GM23338 (cell line): ENCODE results near the gene SKIC2. TPM values are rescaled to one million over a fixed set of nuclear protein-coding genes. Genes with fewer than 3 reads are reported as not detected.

ENCODE experiments used
- ATAC-seq: fragments of 200-7000 bp; cut with Tn5 transposase; 3 replicates; pipeline ENCODE4 v1.9.1; 2020
- DNase-seq: peaks from one replicate; pipeline ENCODE4 v3.0.0-alpha.2; 2015; ENCODE audit warnings: low spot score
- H2AFZ ChIP-seq: fragments of 200-600 bp; sonication (generic); 2 replicates; pipeline ENCODE4 v1.8.0; 2016; ENCODE audit warnings: antibody characterized with exemption, mild to moderate bottlenecking, moderate library complexity
- H3F3A ChIP-seq: fragments of 200-600 bp; sonication (generic); replicated peaks from 2 replicates; pipeline ENCODE4 v1.8.0; 2017; ENCODE audit warnings: antibody characterized with exemption, mixed run types, low read depth
- H3K27ac ChIP-seq: fragments of 200-600 bp; sonication (generic); 2 replicates; pipeline ENCODE4 v1.6.1; 2016; ENCODE audit warnings: low read depth
- H3K27me3 ChIP-seq: fragments of 200-600 bp; sonication (generic); 2 replicates; pipeline ENCODE4 v1.8.0; 2016; ENCODE audit warnings: mild to moderate bottlenecking, mixed run types, moderate library complexity; ENCODE audit not compliant: insufficient read depth
- H3K36me3 ChIP-seq: fragments of 200-600 bp; sonication (generic); 2 replicates; pipeline ENCODE4 v1.8.0; 2016; ENCODE audit warnings: mild to moderate bottlenecking; ENCODE audit not compliant: insufficient read depth
- H3K4me1 ChIP-seq: fragments of 200-600 bp; sonication (generic); 2 replicates; pipeline ENCODE4 v1.8.0; 2016; ENCODE audit warnings: mild to moderate bottlenecking, moderate library complexity; ENCODE audit not compliant: insufficient read depth
- H3K4me2 ChIP-seq: fragments of 200-600 bp; sonication (generic); 2 replicates; pipeline ENCODE4 v1.7.1; 2017; ENCODE audit warnings: mixed run types
- H3K4me3 ChIP-seq: fragments of 200-600 bp; sonication (generic); 2 replicates; pipeline ENCODE4 v1.6.1; 2016; ENCODE audit warnings: mixed run types
- H3K79me2 ChIP-seq: fragments of 200-600 bp; sonication (generic); replicated peaks from 2 replicates; pipeline ENCODE4 v1.8.0; 2017; ENCODE audit warnings: mild to moderate bottlenecking; ENCODE audit not compliant: insufficient read depth
- H3K9me2 ChIP-seq: fragments of 200-600 bp; sonication (generic); 2 replicates; pipeline ENCODE4 v1.8.0; 2017; ENCODE audit not compliant: insufficient read depth
- H4K20me1 ChIP-seq: fragments of 200-600 bp; sonication (generic); replicated peaks from 2 replicates; pipeline ENCODE4 v1.8.0; 2017; ENCODE audit warnings: mild to moderate bottlenecking; ENCODE audit not compliant: insufficient read depth
- H3K27ac Mint-ChIP-seq: 2 replicates; pipeline ENCODE4 v1.8.0; 2020; ENCODE audit warnings: inconsistent platforms, mild to moderate bottlenecking, moderate library complexity, mixed read lengths
- H3K27me3 Mint-ChIP-seq: 3 replicates; pipeline ENCODE4 v1.8.0; 2022; ENCODE audit warnings: low read depth, mild to moderate bottlenecking, moderate library complexity, mixed read lengths, inconsistent platforms; ENCODE audit not compliant: insufficient read depth, poor library complexity
- H3K36me3 Mint-ChIP-seq: 3 replicates; pipeline ENCODE4 v1.8.0; 2021; ENCODE audit warnings: low read depth, mild to moderate bottlenecking, inconsistent platforms, moderate library complexity, mixed read lengths
- H3K4me1 Mint-ChIP-seq: 3 replicates; pipeline ENCODE4 v1.8.0; 2020; ENCODE audit warnings: mild to moderate bottlenecking, inconsistent platforms, mixed read lengths
- H3K4me3 Mint-ChIP-seq: 3 replicates; pipeline ENCODE4 v1.8.0; 2021; ENCODE audit warnings: moderate library complexity, mild to moderate bottlenecking, inconsistent platforms, mixed read lengths
- H3K9me3 Mint-ChIP-seq: 3 replicates; pipeline ENCODE4 v1.8.0; 2020; ENCODE audit warnings: moderate library complexity, mild to moderate bottlenecking, inconsistent platforms, mixed read lengths
- CREB1 ChIP-seq: fragments of 250-450 bp; sonication (Bioruptor Pico); IDR thresholded peaks from 2 replicates; pipeline ENCODE4 v1.5.0; 2020; ENCODE audit warnings: low read depth, mild to moderate bottlenecking, moderate library complexity
- CTCF ChIP-seq, 2 experiments: fragments of 200-600 bp in 1 of 2; sonication (generic) in 1 of 2; conservative IDR thresholded peaks; 2 replicates each; pipeline versions ENCODE4 v1.5.1 to v1.6.1; 2016 to 2017; ENCODE audit warnings: antibody characterized with exemption in 2 of 2, low read depth in 2 of 2, mild to moderate bottlenecking in 2 of 2, moderate library complexity in 1 of 2
- ETS1 ChIP-seq: IDR thresholded peaks from 2 replicates; pipeline ENCODE4 v1.6.1; 2016; ENCODE audit warnings: antibody characterized with exemption
- EZH2 ChIP-seq: fragments of 200-600 bp; sonication (generic); IDR thresholded peaks from one replicate; pipeline ENCODE4 v1.8.0; 2017; ENCODE audit warnings: antibody characterized with exemption, mild to moderate bottlenecking, low read depth; ENCODE audit not compliant: unreplicated experiment
- EZH2phosphoT487 ChIP-seq: fragments of 200-600 bp; sonication (generic); IDR thresholded peaks from one replicate; pipeline ENCODE4 v1.8.1; 2018; ENCODE audit warnings: antibody characterized with exemption; ENCODE audit not compliant: unreplicated experiment
- JUNB ChIP-seq: IDR thresholded peaks from one replicate; pipeline ENCODE4 v1.6.1; 2016; ENCODE audit warnings: antibody characterized with exemption; ENCODE audit not compliant: unreplicated experiment
- NANOG ChIP-seq: IDR thresholded peaks from 2 replicates; pipeline ENCODE4 v1.6.1; 2016; ENCODE audit warnings: antibody characterized with exemption, borderline replicate concordance
- POLR2AphosphoS5 ChIP-seq: IDR thresholded peaks from 2 replicates; pipeline ENCODE4 v1.6.1; 2016; ENCODE audit warnings: antibody characterized with exemption, low read depth
- REST ChIP-seq: IDR thresholded peaks from one replicate; pipeline ENCODE4 v1.6.1; 2018; ENCODE audit warnings: antibody characterized with exemption; ENCODE audit not compliant: unreplicated experiment
- STAT1 ChIP-seq: IDR thresholded peaks from one replicate; pipeline ENCODE4 v1.6.1; 2016; ENCODE audit warnings: antibody characterized with exemption; ENCODE audit not compliant: unreplicated experiment
- ZNF331 ChIP-seq: fragments of 250-450 bp; sonication (Bioruptor Pico); IDR thresholded peaks from 2 replicates; pipeline ENCODE4 v1.5.0; 2020; ENCODE audit warnings: low read depth, mild to moderate bottlenecking, moderate library complexity
- ZNF462 ChIP-seq: fragments of 250-450 bp; sonication (Bioruptor Pico); IDR thresholded peaks from 2 replicates; pipeline ENCODE4 v1.5.0; 2020; ENCODE audit warnings: mild to moderate bottlenecking, moderate library complexity
- polyA plus RNA-seq: library from polyadenylated mRNA; unstranded; fragments of >200 nt; fragmentation: Nextera tagmentation; extraction: Ambion mirVana; gene quantifications from 2 replicates; pipeline ENCODE4 v1.2.1, GENCODE V29; 2016
- total RNA-seq: library from RNA; depleted of rRNA; stranded (reverse); fragments of >200 nt; shearing (Covaris generic); gene quantifications from 2 replicates; pipeline ENCODE4 v1.2.3, GENCODE V29; 2014

SKIC2 gene
- total and polyA plus RNA-seq, 2 experiments from 2014 or later: 21.6 to 47.2 TPM

- no peak for TF ChIP-seq REST
- TF ChIP-seq STAT1: no peak
- TF ChIP-seq ETS1: no peak
- TF ChIP-seq EZH2phosphoT487: no peak
- no peak for TF ChIP-seq CTCF (conservative IDR thresholded peaks at IDR 0.05; ENCODE audit: low read depth in 2 of 2)
- no peak for TF ChIP-seq CREB1 (CRISPR knock-in tag)
- TF ChIP-seq ZNF331 (CRISPR knock-in tag): no peak
- no peak for TF ChIP-seq EZH2
- TF ChIP-seq NANOG: no peak
Measured at GRCh38 chr6:31963921-31964320, 4.9 kb downstream of the SKIC2 start (continued).

- Mint-ChIP-seq H3K27ac (no peak overlapping the region), H3K36me3 (peaks cover 85% of the 10 kb centered on the region), H3K9me3 (no peaks in the 10 kb centered on the region), H3K4me1 (no peaks in the 10 kb centered on the region), H3K27me3 (peaks cover 12% of the 10 kb centered on the region), H3K4me3 (no peak overlapping the region)
- no peaks in the 10 kb centered on the region for H3K4me1 ChIP-seq
- no peak overlapping the region for H3K27ac ChIP-seq
- H3K4me3 ChIP-seq: no peak overlapping the region
- H3F3A ChIP-seq: no peaks in the 10 kb centered on the region
- no peak for ATAC-seq
- no peak for DNase-seq
- peaks cover 14% of the 10 kb centered on the region for H3K36me3 ChIP-seq
- no peaks in the 10 kb centered on the region; the same call in 1 of the 2 replicates for H4K20me1 ChIP-seq
- H3K4me2 ChIP-seq: no peak overlapping the region
- no peaks in the 10 kb centered on the region for H3K79me2 ChIP-seq
- H2AFZ ChIP-seq: no peak overlapping the region
- no peaks in the 10 kb centered on the region for H3K9me2 ChIP-seq
- H3K27me3 ChIP-seq: no peaks in the 10 kb centered on the region
- no peak for TF ChIP-seq JUNB
- no peak for TF ChIP-seq STAT1
- no peak for TF ChIP-seq POLR2AphosphoS5
- TF ChIP-seq EZH2phosphoT487: no peak
- TF ChIP-seq ZNF331 (CRISPR knock-in tag): no peak
- TF ChIP-seq ZNF462: no peak
- TF ChIP-seq EZH2: no peak
- TF ChIP-seq NANOG: no peak
Measured at GRCh38 chr6:31965700-31966099, 6.7 kb downstream of the SKIC2 start.
